Activated B cell treated with CpG ODN at 0.5 μM for 24 hours (primary cell): ENCODE data around the gene FUT8. TPM values are rescaled to one million over a fixed set of nuclear protein-coding genes. Genes with fewer than 3 reads are reported as not detected.

Experiments
- ATAC-seq: fragments of 200-7000 bp; cut with Tn5 transposase; one replicate; pipeline ENCODE4 v1.10.0; 2021; ENCODE audit warnings: low read depth, mild to moderate bottlenecking, moderate library complexity
- CTCF ChIA-PET: fragments of 350-600 bp; sonication (Branson Sonifier 250); formaldehyde crosslinking; loops from one replicate; lab custom pipeline; 2021; ENCODE audit warnings: antibody characterized with exemption; lab: Charles Lee
- POLR2A ChIA-PET: fragments of 350-600 bp; sonication (Branson Sonifier 250); formaldehyde crosslinking; loops from one replicate; lab custom pipeline; 2021; ENCODE audit warnings: antibody characterized with exemption; lab: Charles Lee
- DNase-seq: peaks from one replicate; pipeline ENCODE4 v3.0.0; 2022
- H3K27ac Mint-ChIP-seq: one replicate; pipeline ENCODE4 v1.8.0; 2020; ENCODE audit warnings: mixed read lengths
- H3K27me3 Mint-ChIP-seq: one replicate; pipeline ENCODE4 v1.8.0; 2021; ENCODE audit warnings: mixed read lengths
- H3K36me3 Mint-ChIP-seq: one replicate; pipeline ENCODE4 v1.8.0; 2021; ENCODE audit warnings: low read depth, mixed read lengths
- H3K4me1 Mint-ChIP-seq: one replicate; pipeline ENCODE4 v1.8.0; 2021; ENCODE audit warnings: mixed read lengths
- H3K4me3 Mint-ChIP-seq: one replicate; pipeline ENCODE4 v1.8.0; 2020; ENCODE audit warnings: mild to moderate bottlenecking, mixed read lengths
- H3K9me3 Mint-ChIP-seq: one replicate; pipeline ENCODE4 v1.8.0; 2020; ENCODE audit warnings: mixed read lengths
- intact Hi-C: fragments of 100-400 bp; cut with micrococcal nuclease; formaldehyde crosslinking; loops from one replicate; pipeline ENCODE4 v1.15.1; 2024
- total RNA-seq: library from RNA; stranded (reverse); gene quantifications from 2 replicates; pipeline ENCODE4 v1.2.3, GENCODE V29; 2022
- TF ChIP-seq, protein P1 (sequence below): fragments of 200-600 bp; IDR thresholded peaks from one replicate; pipeline ENCODE4 v1.8.0; 2022; ENCODE audit warnings: antibody characterized with exemption, mild to moderate bottlenecking

The FUT8 gene
- total RNA-seq, 1 donor from 2014 or later = 123 TPM

GRCh38 chr14:65413739-65414045 lies 1.2 kb downstream of the FUT8 start:
- no peak for DNase-seq

GRCh38 chr14:65414961-65415589 lies 2.5 kb downstream of the FUT8 start:
- Mint-ChIP-seq H3K4me1 (peaks cover 45% of the 10 kb centered on the region), H3K36me3 (peaks cover 16% of the 10 kb centered on the region), H3K4me3 (peak overlapping the region; percentile 99), H3K27me3 (no peaks in the 10 kb centered on the region), H3K9me3 (no peaks in the 10 kb centered on the region), H3K27ac (no peak overlapping the region)
- TF ChIP-seq, protein P1, sequence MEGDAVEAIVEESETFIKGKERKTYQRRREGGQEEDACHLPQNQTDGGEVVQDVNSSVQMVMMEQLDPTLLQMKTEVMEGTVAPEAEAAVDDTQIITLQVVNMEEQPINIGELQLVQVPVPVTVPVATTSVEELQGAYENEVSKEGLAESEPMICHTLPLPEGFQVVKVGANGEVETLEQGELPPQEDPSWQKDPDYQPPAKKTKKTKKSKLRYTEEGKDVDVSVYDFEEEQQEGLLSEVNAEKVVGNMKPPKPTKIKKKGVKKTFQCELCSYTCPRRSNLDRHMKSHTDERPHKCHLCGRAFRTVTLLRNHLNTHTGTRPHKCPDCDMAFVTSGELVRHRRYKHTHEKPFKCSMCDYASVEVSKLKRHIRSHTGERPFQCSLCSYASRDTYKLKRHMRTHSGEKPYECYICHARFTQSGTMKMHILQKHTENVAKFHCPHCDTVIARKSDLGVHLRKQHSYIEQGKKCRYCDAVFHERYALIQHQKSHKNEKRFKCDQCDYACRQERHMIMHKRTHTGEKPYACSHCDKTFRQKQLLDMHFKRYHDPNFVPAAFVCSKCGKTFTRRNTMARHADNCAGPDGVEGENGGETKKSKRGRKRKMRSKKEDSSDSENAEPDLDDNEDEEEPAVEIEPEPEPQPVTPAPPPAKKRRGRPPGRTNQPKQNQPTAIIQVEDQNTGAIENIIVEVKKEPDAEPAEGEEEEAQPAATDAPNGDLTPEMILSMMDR = peak; percentile 65
- intact Hi-C loops = loop anchor here (1.0 to 5.0 kb wide), 5 partner anchors 190 to 1827 kb away; partner anchors contain the start of genes PALS1 and WDR89
- no peak for DNase-seq
- no peak for ATAC-seq
- ChIA-PET POLR2A (interaction anchor here (0.5 to 6.7 kb wide), 16 partner anchors 9 to 870 kb away, joined by 3 to 183 read pairs (median 8); no protein-coding TSS in a partner anchor), CTCF (interaction anchor here (0.6 to 6.3 kb wide), 39 partner anchors 8 to 656 kb away, joined by 3 to 214 read pairs (median 5); partner anchors contain the start of gene FNTB)

More at GRCh38 chr14:65413739-65414045, 1.2 kb downstream of the FUT8 start:
- Mint-ChIP-seq H3K9me3 (no peaks in the 10 kb centered on the region), H3K27me3 (no peaks in the 10 kb centered on the region), H3K4me1 (peaks cover 46% of the 10 kb centered on the region), H3K36me3 (peaks cover 16% of the 10 kb centered on the region), H3K4me3 (peak overlapping the region; percentile 99), H3K27ac (peak overlapping the region; percentile 80)
- ChIA-PET POLR2A (interaction anchor here (1.0 to 6.7 kb wide), 17 partner anchors 17 to 311 kb away, joined by 3 to 183 read pairs (median 26); partner anchors contain the start of gene MAX), CTCF (interaction anchor here (0.6 to 6.3 kb wide), 16 partner anchors 54 to 662 kb away, joined by 3 to 214 read pairs (median 6); no protein-coding TSS in a partner anchor)
- TF ChIP-seq, protein P1 = no peak
- intact Hi-C loops = loop anchor here (5.0 kb wide), 3 partner anchors 319 to 1829 kb away; partner anchors contain the start of genes PALS1 and WDR89
- no peak for ATAC-seq

- Mint-ChIP-seq H3K9me3 (no peaks in the 10 kb centered on the region), H3K27me3 (no peaks in the 10 kb centered on the region), H3K27ac (no peak overlapping the region), H3K4me3 (no peak overlapping the region), H3K4me1 (peaks cover 46% of the 10 kb centered on the region), H3K36me3 (peaks cover 16% of the 10 kb centered on the region)
- DNase-seq (no peak), ATAC-seq (no peak)
- intact Hi-C loops = loop anchor here (1.0 kb wide), 2 partner anchors 190 to 409 kb away; no protein-coding TSS in a partner anchor
- POLR2A ChIA-PET = interaction anchor here (0.5 to 5.9 kb wide), 15 partner anchors 9 to 869 kb away, joined by 3 to 183 read pairs (median 7); no protein-coding TSS in a partner anchor
- TF ChIP-seq, protein P1 = no peak
- CTCF ChIA-PET = interaction anchor here (0.6 to 6.3 kb wide), 38 partner anchors 8 to 655 kb away, joined by 3 to 214 read pairs (median 5); partner anchors contain the start of gene FNTB
These were observed 3.1 kb downstream of the FUT8 start for GRCh38 chr14:65415613-65416012.

GRCh38 chr14:65419593-65420252 lies 7.2 kb downstream of the FUT8 start:
- ChIA-PET CTCF (interaction anchor here (1.1 kb wide), 1 partner anchor 405 kb away, joined by 3 read pairs; no protein-coding TSS in a partner anchor), POLR2A (no interaction called here)
- Mint-ChIP-seq H3K4me3 (no peak overlapping the region), H3K27me3 (no peaks in the 10 kb centered on the region), H3K4me1 (peaks cover 40% of the 10 kb centered on the region), H3K27ac (peak overlapping the region; percentile 18), H3K36me3 (peaks cover 14% of the 10 kb centered on the region), H3K9me3 (no peaks in the 10 kb centered on the region)
- ATAC-seq (no peak), DNase-seq (no peak)
- TF ChIP-seq, protein P1 = no peak
- intact Hi-C loops = no loop called here
